Measurements from ENCODE around the gene SON.

DNA sequence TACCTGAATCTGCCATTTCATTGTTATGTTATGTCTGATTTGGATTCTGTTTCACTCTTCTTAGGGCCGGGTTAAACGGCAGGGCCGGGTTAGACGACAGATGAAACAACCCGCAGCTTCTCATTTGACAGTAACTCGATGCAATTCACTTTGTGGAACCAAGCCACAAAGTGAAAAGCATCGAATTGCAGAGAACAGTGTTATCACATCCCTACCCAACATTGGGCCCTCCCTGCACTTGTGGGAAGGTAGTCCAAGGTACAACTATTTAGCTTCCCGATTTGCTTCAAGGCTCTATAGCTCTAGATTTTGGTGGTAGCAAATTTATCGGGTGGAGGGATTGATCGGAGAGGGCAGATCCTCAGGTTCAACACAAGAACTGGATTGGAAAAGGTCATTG lies 17.0 kb downstream of the SON start:
- TF ChIP-seq CTCF (conservative IDR thresholded peaks at IDR 0.05; ENCODE audit: low read depth, low read length) (no peak), EZH2 (IDR thresholded peaks at IDR 0.05; ENCODE audit: borderline replicate concordance, low read depth, low read length, poor library complexity, severe bottlenecking) (no peak)
